ENCODE measurements around the gene WNT9B. TPM values are rescaled to one million over a fixed set of nuclear protein-coding genes. Genes with fewer than 3 reads are reported as not detected.

The WNT9B gene
- total RNA-seq, 1 donor from 2014 or later = not detected

- DNase-seq (ENCODE audit: low spot score) = no peak
- H3K36me3 ChIP-seq = no peaks in the 10 kb centered on the region
- H3K27ac Mint-ChIP-seq = no peak overlapping the region
- no peak overlapping the region for H2AFZ ChIP-seq (replicated peaks)
- TF ChIP-seq CTCF (IDR thresholded peaks at IDR 0.05) (no peak), EZH2 (IDR thresholded peaks at IDR 0.05) (no peak), EZH2phosphoT487 (IDR thresholded peaks at IDR 0.05) (no peak)
- no peak overlapping the region for H3K4me3 Mint-ChIP-seq
- H3K27me3 ChIP-seq = no peaks in the 10 kb centered on the region
- H3K9me3 ChIP-seq (ENCODE audit: low read depth) = no peaks in the 10 kb centered on the region
- H3K4me1 ChIP-seq = no peaks in the 10 kb centered on the region
- no peak overlapping the region for H3K9ac ChIP-seq
- no peaks in the 10 kb centered on the region for H3F3A ChIP-seq (ENCODE audit: low read depth)
- H3K79me2 ChIP-seq (ENCODE audit: low read depth) = no peaks in the 10 kb centered on the region
- no peak overlapping the region for H3K27ac ChIP-seq
- no peaks in the 10 kb centered on the region for H3K4me1 Mint-ChIP-seq
- H3K4me2 ChIP-seq = no peak overlapping the region
- peaks cover 6% of the 10 kb centered on the region for H3K27me3 Mint-ChIP-seq (ENCODE audit: insufficient read depth, low read depth)
- no peaks in the 10 kb centered on the region for H3K9me3 Mint-ChIP-seq
- no peaks in the 10 kb centered on the region for H3K36me3 Mint-ChIP-seq
- no peak overlapping the region for H3K4me3 ChIP-seq
- no peaks in the 10 kb centered on the region for H4K20me1 ChIP-seq (ENCODE audit: low read depth)
These were observed 64.8 kb downstream of the WNT9B start for GRCh38 chr17:46916211-46916610.

DNA sequence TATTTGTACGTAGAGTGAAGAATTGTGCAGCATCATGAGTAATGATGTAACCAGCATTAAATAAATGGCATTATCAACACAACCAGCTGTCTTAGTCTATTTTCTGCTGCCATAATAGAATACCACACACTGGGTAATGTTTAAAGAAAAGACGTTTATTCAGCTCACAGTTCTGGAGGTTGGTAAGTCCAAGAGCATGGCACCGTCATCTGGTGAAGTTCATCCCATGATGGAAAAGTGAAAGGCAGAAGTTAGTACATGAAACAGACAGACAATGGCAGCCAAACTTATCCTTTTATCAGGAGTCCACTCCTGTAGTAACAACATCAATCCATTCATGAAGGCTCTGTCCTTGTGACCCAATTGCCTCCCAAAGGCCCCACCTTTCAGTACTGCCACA, 65.2 kb downstream of the WNT9B start:
- H2AFZ ChIP-seq (replicated peaks) = no peak overlapping the region
- H3K9ac ChIP-seq = no peak overlapping the region
- H3K36me3 Mint-ChIP-seq = no peaks in the 10 kb centered on the region
- H3K79me2 ChIP-seq (ENCODE audit: low read depth) = no peaks in the 10 kb centered on the region
- H3K4me1 ChIP-seq = no peaks in the 10 kb centered on the region
- no peak overlapping the region for H3K4me3 ChIP-seq
- H3K36me3 ChIP-seq = no peaks in the 10 kb centered on the region
- H3F3A ChIP-seq (ENCODE audit: low read depth) = no peaks in the 10 kb centered on the region
- no peaks in the 10 kb centered on the region for H3K9me3 ChIP-seq (ENCODE audit: low read depth)
- H3K27ac ChIP-seq = no peak overlapping the region
- peaks cover 6% of the 10 kb centered on the region for H3K27me3 Mint-ChIP-seq (ENCODE audit: insufficient read depth, low read depth)
- no peak overlapping the region for H3K4me2 ChIP-seq
- H3K4me1 Mint-ChIP-seq = no peaks in the 10 kb centered on the region
- TF ChIP-seq EZH2 (IDR thresholded peaks at IDR 0.05) = no peak
- no peak for TF ChIP-seq CTCF (IDR thresholded peaks at IDR 0.05)
- TF ChIP-seq EZH2phosphoT487 (IDR thresholded peaks at IDR 0.05) = no peak
- DNase-seq (ENCODE audit: low spot score) = no peak
- H4K20me1 ChIP-seq (ENCODE audit: low read depth) = no peaks in the 10 kb centered on the region
- H3K4me3 Mint-ChIP-seq = no peak overlapping the region
- no peak overlapping the region for H3K27ac Mint-ChIP-seq
- no peaks in the 10 kb centered on the region for H3K27me3 ChIP-seq
- no peaks in the 10 kb centered on the region for H3K9me3 Mint-ChIP-seq

- Histone ChIP-seq H3K4me3 (no peak overlapping the region), H3F3A (ENCODE audit: low read depth) (no peaks in the 10 kb centered on the region), H3K4me1 (no peaks in the 10 kb centered on the region), H3K79me2 (ENCODE audit: low read depth) (peaks cover 4% of the 10 kb centered on the region), H3K4me2 (no peak overlapping the region), H2AFZ (replicated peaks) (no peak overlapping the region), H4K20me1 (ENCODE audit: low read depth) (no peaks in the 10 kb centered on the region), H3K27me3 (no peaks in the 10 kb centered on the region), H3K36me3 (no peaks in the 10 kb centered on the region), H3K9ac (no peak overlapping the region), H3K9me3 (ENCODE audit: low read depth) (no peaks in the 10 kb centered on the region), H3K27ac (no peak overlapping the region)
- Mint-ChIP-seq H3K36me3 (no peaks in the 10 kb centered on the region), H3K27ac (no peak overlapping the region), H3K9me3 (no peaks in the 10 kb centered on the region), H3K27me3 (ENCODE audit: insufficient read depth, low read depth) (peaks cover 3% of the 10 kb centered on the region), H3K4me1 (no peaks in the 10 kb centered on the region), H3K4me3 (no peak overlapping the region)
- no peak for DNase-seq (ENCODE audit: low spot score)
- TF ChIP-seq CTCF (IDR thresholded peaks at IDR 0.05) (no peak), EZH2phosphoT487 (IDR thresholded peaks at IDR 0.05) (no peak), EZH2 (IDR thresholded peaks at IDR 0.05) (no peak)
These were observed 65.7 kb downstream of the WNT9B start for GRCh38 chr17:46917041-46917440.
